ENCODE data around the gene KRT5.

DNA sequence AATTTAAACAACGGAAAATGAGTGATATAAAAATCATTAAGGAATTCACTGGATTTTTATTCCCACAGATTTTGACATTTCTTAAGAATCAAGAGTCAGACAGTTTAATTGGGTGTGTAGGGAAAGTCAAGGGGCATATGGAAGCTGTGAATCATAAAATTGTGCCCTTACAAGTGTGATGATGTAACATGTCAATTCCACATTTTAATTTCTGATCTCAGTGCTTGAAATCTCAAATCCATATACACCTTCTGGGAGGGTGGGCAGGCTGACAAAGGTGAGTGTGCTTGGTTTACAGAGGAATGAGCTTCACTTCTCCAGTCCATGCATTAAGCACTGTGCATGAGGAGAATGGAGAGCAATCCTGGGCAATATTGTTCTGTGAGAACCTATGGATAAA lies 26.1 kb downstream of the KRT5 start:
- TF ChIP-seq, protein P1, sequence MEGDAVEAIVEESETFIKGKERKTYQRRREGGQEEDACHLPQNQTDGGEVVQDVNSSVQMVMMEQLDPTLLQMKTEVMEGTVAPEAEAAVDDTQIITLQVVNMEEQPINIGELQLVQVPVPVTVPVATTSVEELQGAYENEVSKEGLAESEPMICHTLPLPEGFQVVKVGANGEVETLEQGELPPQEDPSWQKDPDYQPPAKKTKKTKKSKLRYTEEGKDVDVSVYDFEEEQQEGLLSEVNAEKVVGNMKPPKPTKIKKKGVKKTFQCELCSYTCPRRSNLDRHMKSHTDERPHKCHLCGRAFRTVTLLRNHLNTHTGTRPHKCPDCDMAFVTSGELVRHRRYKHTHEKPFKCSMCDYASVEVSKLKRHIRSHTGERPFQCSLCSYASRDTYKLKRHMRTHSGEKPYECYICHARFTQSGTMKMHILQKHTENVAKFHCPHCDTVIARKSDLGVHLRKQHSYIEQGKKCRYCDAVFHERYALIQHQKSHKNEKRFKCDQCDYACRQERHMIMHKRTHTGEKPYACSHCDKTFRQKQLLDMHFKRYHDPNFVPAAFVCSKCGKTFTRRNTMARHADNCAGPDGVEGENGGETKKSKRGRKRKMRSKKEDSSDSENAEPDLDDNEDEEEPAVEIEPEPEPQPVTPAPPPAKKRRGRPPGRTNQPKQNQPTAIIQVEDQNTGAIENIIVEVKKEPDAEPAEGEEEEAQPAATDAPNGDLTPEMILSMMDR (IDR thresholded peaks at IDR 0.05), result no peak
- no peak for TF ChIP-seq POLR2A (IDR thresholded peaks at IDR 0.05)

All from body of pancreas (tissue), 4 donors.